GM20000 (cell line): ENCODE results near the gene TCF25.

Source experiments
- DNase-seq: peaks from one replicate; pipeline ENCODE4 v3.0.0; 2012; ENCODE audit warnings: low spot score
- CTCF ChIP-seq: IDR thresholded peaks from 2 replicates; pipeline ENCODE4 v1.5.1; 2012; ENCODE audit warnings: mild to moderate bottlenecking, control low read depth; ENCODE audit errors: extremely low read depth, missing control alignments

The TCF25 gene

GRCh38 chr16:89862732-89863131, 10.7 kb upstream of the TCF25 start:
- TF ChIP-seq CTCF, result no peak
- no peak for DNase-seq

GRCh38 chr16:89863741-89864526, 9.5 kb upstream of the TCF25 start:
- TF ChIP-seq CTCF, result no peak
- DNase-seq, result peak; percentile 75

GRCh38 chr16:89864527-89864820, 8.9 kb upstream of the TCF25 start:
- DNase-seq, result no peak
- TF ChIP-seq CTCF, result no peak

- DNase-seq, result no peak
- TF ChIP-seq CTCF, result no peak
Observed at GRCh38 chr16:89867918-89868317, 5.5 kb upstream of the TCF25 start.

- no peak for TF ChIP-seq CTCF
- no peak for DNase-seq
Observed at GRCh38 chr16:89869911-89870310, 3.5 kb upstream of the TCF25 start.

- TF ChIP-seq CTCF, result no peak
Observed at GRCh38 chr16:89870440-89870839, 3.0 kb upstream of the TCF25 start.

GRCh38 chr16:89871895-89872294, 1.5 kb upstream of the TCF25 start:
- DNase-seq, result no peak
- TF ChIP-seq CTCF, result no peak

More at GRCh38 chr16:89870440-89870839, 3.0 kb upstream of the TCF25 start:
- no peak for DNase-seq
